ENCODE measurements around the gene DHODH. TPM values are rescaled to one million over a fixed set of nuclear protein-coding genes. Genes with fewer than 3 reads are reported as not detected.

Gene DHODH
- total and polyA plus RNA-seq, 7 donors = 3.2 to 8.0 (median 4.1) TPM

DNA sequence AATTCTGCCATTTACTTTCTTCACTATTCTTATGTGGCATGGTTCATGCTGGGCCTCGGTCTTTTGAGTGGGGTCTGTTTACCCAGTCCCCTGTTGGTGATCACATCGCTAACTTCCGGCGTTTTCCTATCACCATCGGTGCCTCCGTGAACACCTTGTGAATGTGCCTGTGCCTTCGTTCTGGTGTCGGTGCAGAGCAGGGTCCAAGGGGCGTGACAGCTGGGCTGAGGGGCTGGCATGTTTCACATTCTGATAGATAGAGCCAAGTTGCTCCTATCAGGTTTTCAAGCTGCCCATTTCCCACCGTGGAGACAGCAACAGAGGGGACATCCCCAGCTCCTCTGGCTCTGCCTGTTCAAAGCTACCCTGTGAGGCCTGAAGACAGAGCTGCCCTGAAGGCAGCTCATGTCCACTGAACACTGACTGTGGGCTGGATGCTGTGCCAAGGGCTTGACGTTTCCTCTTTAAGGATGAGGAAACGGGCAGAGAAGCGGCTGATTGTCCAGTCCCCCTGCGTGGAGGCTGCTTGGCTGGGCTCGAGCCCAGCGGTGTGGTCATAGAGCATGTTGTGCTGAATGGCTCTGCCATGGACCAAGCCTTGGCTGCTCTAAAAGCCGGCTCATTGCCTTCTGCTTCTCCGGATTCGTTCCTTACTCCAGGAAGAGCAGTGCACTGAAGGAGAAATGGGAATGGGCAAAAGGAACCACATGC is 17.0 kb downstream of the DHODH start:
- TF ChIP-seq POLR2A (IDR thresholded peaks at IDR 0.05) = no peak
- TF ChIP-seq EP300 (IDR thresholded peaks at IDR 0.05) = no peak
- TF ChIP-seq POLR2AphosphoS5 (IDR thresholded peaks at IDR 0.05) = no peak
- TF ChIP-seq, protein P1, sequence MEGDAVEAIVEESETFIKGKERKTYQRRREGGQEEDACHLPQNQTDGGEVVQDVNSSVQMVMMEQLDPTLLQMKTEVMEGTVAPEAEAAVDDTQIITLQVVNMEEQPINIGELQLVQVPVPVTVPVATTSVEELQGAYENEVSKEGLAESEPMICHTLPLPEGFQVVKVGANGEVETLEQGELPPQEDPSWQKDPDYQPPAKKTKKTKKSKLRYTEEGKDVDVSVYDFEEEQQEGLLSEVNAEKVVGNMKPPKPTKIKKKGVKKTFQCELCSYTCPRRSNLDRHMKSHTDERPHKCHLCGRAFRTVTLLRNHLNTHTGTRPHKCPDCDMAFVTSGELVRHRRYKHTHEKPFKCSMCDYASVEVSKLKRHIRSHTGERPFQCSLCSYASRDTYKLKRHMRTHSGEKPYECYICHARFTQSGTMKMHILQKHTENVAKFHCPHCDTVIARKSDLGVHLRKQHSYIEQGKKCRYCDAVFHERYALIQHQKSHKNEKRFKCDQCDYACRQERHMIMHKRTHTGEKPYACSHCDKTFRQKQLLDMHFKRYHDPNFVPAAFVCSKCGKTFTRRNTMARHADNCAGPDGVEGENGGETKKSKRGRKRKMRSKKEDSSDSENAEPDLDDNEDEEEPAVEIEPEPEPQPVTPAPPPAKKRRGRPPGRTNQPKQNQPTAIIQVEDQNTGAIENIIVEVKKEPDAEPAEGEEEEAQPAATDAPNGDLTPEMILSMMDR (IDR thresholded peaks at IDR 0.05) = no peak
- intact Hi-C loops (cut with DNase I) = no loop called here
- no peaks in the 10 kb centered on the region for H3K9me3 ChIP-seq
- H3K4me3 ChIP-seq = no peak overlapping the region
- peaks cover 0 to 70% (median 13%) of the 10 kb centered on the region in 4 donors for H3K36me3 ChIP-seq
- H3K4me1 ChIP-seq = no peaks in the 10 kb centered on the region
- DNase-seq = no peak
- H3K27me3 ChIP-seq = no peaks in the 10 kb centered on the region
- H3K27ac ChIP-seq = no peak overlapping the region
- 90 to 91% methylated on average over 19 of the region's 19 CpGs for WGBS, 2 donors

DNA sequence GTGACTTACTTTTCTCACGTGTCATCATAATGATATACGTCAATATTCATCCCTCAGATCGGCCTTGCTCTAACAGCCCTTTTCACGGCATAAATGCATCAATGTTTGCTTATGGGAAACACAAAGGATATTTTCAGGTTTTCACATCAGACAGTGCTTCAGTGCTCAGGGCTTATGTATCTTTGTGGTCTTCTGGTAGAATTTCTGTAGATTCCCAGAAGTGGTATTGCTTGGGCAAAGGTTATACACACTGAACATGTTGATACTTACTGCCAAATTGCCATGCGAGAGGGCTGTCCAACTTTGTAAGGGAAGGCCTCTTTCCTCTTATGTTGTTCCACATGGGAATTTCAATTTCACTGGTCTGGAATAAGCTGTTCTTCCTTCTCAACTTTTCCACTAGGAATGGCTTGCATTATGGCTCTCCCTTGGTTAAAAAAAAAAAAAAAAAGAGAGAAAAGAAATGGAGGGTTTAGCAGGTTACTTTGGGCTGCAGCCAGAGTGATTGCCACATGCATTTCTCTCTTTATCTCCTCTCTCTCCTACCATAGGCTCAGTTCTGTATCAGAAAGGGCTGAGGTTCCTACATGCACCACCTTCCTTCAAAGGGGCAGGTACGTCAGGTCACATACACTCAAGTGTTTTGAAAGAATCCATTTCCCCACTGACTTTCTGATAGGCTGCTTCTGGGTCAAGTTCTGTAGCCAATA is 19.3 kb downstream of the DHODH start:
- no peak for DNase-seq
- Histone ChIP-seq H3K9me3 (no peaks in the 10 kb centered on the region), H3K4me1 (no peaks in the 10 kb centered on the region), H3K27me3 (no peaks in the 10 kb centered on the region), H3K36me3 (peaks cover 0 to 50% (median 8%) of the 10 kb centered on the region in 4 donors), H3K27ac (no peak overlapping the region), H3K4me3 (no peak overlapping the region)
- intact Hi-C loops (cut with DNase I) = no loop called here
- WGBS, 2 donors = 95 to 97% methylated on average over 6 of the region's 6 CpGs
- TF ChIP-seq POLR2A (IDR thresholded peaks at IDR 0.05) (no peak), EP300 (IDR thresholded peaks at IDR 0.05) (no peak), POLR2AphosphoS5 (IDR thresholded peaks at IDR 0.05) (no peak)
- TF ChIP-seq, protein P1 (IDR thresholded peaks at IDR 0.05) = no peak

DNA sequence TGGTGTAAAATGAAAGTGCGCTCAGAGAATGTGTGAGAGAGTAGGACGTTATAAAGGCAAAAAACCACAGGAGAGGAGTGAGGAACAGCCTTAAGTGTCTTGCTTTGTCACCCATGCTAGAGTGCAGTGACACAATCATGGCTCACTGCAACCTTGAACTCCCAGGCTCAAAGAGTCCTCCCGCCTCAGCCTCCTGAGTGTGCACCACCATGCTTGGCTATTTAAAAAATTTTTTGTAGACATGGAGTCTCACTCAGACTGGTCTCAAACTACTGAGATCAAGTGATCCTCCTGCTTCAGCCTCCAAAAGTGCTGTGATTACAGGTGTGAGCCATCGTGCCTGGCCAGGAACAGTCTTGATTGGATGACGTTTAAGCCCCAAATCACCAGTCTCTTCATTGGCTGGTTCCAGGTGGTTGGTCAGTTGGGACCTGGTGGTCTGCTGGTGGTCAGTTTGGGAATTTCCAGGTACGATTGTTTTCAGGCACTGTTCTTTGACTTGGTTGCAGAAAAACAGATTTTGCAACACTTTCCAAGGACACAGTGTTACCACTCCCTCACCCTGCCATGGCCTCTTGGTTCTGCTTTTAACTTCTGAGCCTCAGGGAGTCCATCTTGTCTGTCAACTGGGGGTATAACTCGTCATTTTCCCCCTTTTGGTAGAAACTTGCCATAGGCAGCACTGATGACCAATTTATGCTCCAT is 21.2 kb downstream of the DHODH start:
- no peak for DNase-seq
- no peaks in the 10 kb centered on the region for H3K27me3 ChIP-seq
- 87 to 93% methylated on average over 7 of the region's 7 CpGs for WGBS, 2 donors
- no peaks in the 10 kb centered on the region for H3K4me1 ChIP-seq
- intact Hi-C loops (cut with DNase I) = no loop called here
- no peak overlapping the region for H3K27ac ChIP-seq
- peaks cover 0 to 35% (median 6%) of the 10 kb centered on the region in 4 donors for H3K36me3 ChIP-seq
- no peak overlapping the region for H3K4me3 ChIP-seq
- H3K9me3 ChIP-seq = no peaks in the 10 kb centered on the region
- no peak for TF ChIP-seq EP300 (IDR thresholded peaks at IDR 0.05)
- no peak for TF ChIP-seq POLR2AphosphoS5 (IDR thresholded peaks at IDR 0.05)
- TF ChIP-seq, protein P1 (IDR thresholded peaks at IDR 0.05) = no peak
- no peak for TF ChIP-seq POLR2A (IDR thresholded peaks at IDR 0.05)

DNA sequence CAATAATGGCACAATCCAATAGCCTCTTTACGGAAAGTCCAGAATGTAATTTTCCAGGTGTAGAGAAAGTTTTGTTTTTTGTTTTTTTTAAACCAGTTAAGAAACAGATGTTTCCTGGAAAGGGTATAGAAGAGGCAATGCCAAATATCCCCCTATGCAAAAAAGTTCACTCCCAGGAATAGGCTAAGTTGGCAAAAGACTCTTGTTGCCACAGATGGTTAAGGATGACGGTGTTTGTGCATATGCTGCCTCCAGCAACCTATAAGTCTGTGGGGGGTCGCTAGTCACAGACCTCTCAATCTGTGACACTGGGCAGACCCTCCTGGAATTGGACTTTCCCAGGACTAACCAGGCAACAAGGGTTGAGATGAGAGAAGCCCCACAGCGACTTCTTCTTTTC is 24.9 kb downstream of the DHODH start:
- no peaks in the 10 kb centered on the region for H3K4me1 ChIP-seq
- peaks cover 0 to 15% (median 0%) of the 10 kb centered on the region in 4 donors for H3K36me3 ChIP-seq
- no peaks in the 10 kb centered on the region for H3K27me3 ChIP-seq
- no peak overlapping the region for H3K4me3 ChIP-seq
- 83 to 90% methylated on average over 4 of the region's 4 CpGs for WGBS, 2 donors
- no peak for DNase-seq
- H3K27ac ChIP-seq = no peak overlapping the region
- intact Hi-C loops (cut with DNase I) = no loop called here
- TF ChIP-seq EP300 (IDR thresholded peaks at IDR 0.05) (no peak), POLR2A (IDR thresholded peaks at IDR 0.05) (no peak), POLR2AphosphoS5 (IDR thresholded peaks at IDR 0.05) (no peak)
- TF ChIP-seq, protein P1 (IDR thresholded peaks at IDR 0.05) = no peak
- no peaks in the 10 kb centered on the region for H3K9me3 ChIP-seq

Measured in sigmoid colon (tissue), 7 donors.